ENCODE data around the gene ZNF184. TPM values are rescaled to one million over a fixed set of nuclear protein-coding genes. Genes with fewer than 3 reads are reported as not detected.

ZNF184 gene
- total and polyA plus RNA-seq, 2 donors (not counting 1 experiment from before 2014, with no cell fraction given) = 5.2 to 9.4 TPM

DNA sequence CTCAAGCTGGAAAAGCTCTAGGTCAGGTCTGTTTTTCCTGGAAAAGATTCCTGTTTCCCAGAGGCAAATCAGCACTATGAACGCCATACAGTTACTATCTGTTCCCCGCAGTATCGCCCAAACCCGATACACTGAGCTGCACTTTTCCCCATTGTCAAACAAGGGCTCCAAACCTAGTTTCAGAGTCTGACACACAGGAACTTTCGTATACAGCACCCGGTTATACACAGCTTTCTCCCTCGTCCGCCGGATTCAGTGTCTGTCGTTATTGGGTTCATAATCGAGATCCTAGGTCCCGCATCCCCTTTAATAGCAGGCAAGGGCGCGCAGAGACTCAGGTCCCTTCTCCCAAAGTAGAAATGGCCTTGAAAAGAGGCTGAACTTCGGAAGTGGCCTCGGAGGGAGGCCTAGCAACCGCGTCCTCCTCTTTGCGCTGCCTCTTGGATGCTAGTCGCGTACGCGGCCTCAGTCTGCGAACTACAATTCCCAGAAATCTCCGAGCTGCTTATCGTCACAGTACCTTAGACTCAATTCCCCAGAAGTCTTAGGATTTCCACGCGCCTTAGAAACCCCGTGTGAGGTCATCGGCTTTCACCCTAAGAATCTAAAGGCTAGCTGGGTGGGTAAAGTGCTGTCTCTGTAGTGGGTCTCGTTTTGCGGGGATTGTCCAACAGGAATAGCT lies 50.1 kb downstream of the ZNF184 start:
- peak in 1 of 2 donors; percentile 57 for DNase-seq (ENCODE audit: low read depth in 2 of 2)
- Histone ChIP-seq H3K9ac (ENCODE audit: insufficient read depth, low read length) (no peak overlapping the region), H3K36me3 (ENCODE audit: control insufficient read depth, insufficient read depth, low read length) (no peaks in the 10 kb centered on the region), H3K4me3 (replicated peaks in 1 of 4; ENCODE audit: control extremely low read depth in 1 of 4, insufficient read depth in 1 of 4, low read depth in 3 of 4, low read length in 4 of 4) (peak overlapping the region in 1 of 4 experiments; percentile 48), H3K9me3 (ENCODE audit: control insufficient read depth, insufficient read depth, low read depth, low read length) (no peaks in the 10 kb centered on the region), H3K27ac (ENCODE audit: insufficient read depth, low read length) (no peak overlapping the region), H3K27me3 (ENCODE audit: control insufficient read depth, insufficient read depth, low read length) (no peaks in the 10 kb centered on the region), H4K20me1 (ENCODE audit: control insufficient read depth, extremely low read depth, insufficient read depth, low read length) (no peaks in the 10 kb centered on the region), H3K4me2 (ENCODE audit: extremely low read depth, insufficient read depth, low read length) (no peak overlapping the region), H3K4me1 (ENCODE audit: control insufficient read depth, extremely low read depth, insufficient read depth, low read length) (no peaks in the 10 kb centered on the region), H2AFZ (ENCODE audit: low read length) (no peak overlapping the region), H3K79me2 (ENCODE audit: control insufficient read depth, insufficient read depth, low read length) (no peaks in the 10 kb centered on the region)
- TF ChIP-seq, protein P1, sequence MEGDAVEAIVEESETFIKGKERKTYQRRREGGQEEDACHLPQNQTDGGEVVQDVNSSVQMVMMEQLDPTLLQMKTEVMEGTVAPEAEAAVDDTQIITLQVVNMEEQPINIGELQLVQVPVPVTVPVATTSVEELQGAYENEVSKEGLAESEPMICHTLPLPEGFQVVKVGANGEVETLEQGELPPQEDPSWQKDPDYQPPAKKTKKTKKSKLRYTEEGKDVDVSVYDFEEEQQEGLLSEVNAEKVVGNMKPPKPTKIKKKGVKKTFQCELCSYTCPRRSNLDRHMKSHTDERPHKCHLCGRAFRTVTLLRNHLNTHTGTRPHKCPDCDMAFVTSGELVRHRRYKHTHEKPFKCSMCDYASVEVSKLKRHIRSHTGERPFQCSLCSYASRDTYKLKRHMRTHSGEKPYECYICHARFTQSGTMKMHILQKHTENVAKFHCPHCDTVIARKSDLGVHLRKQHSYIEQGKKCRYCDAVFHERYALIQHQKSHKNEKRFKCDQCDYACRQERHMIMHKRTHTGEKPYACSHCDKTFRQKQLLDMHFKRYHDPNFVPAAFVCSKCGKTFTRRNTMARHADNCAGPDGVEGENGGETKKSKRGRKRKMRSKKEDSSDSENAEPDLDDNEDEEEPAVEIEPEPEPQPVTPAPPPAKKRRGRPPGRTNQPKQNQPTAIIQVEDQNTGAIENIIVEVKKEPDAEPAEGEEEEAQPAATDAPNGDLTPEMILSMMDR (conservative IDR thresholded peaks at IDR 0.05 in 1 of 2, IDR thresholded peaks at IDR 0.05 in 1 of 2; ENCODE audit: low read depth in 1 of 2, low read length in 2 of 2) = no peak
- no peak for TF ChIP-seq EZH2 (IDR thresholded peaks at IDR 0.05; ENCODE audit: low read length, missing control alignments)

DNA sequence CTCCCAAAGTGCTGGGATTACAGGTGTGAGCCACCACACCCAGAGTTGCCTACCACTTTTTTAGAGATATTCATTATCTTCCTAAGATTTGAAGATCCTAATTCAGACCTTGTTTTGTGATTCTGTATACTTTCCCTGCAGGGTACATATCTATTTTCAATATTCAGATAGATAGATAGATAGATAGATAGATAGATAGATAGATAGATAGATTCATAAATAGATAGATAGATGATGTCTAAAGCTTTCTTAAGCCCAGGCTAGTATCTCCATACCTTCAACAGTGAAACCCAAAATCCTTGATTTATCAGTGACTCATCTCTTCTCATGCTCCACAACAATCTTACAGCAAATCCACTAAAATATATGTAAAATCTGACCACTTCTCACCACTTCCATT lies 53.5 kb downstream of the ZNF184 start:
- Histone ChIP-seq H3K27ac (ENCODE audit: insufficient read depth, low read length) (no peak overlapping the region), H3K4me3 (replicated peaks in 1 of 4; ENCODE audit: control extremely low read depth in 1 of 4, insufficient read depth in 1 of 4, low read depth in 3 of 4, low read length in 4 of 4) (no peak overlapping the region), H4K20me1 (ENCODE audit: control insufficient read depth, extremely low read depth, insufficient read depth, low read length) (no peaks in the 10 kb centered on the region), H3K36me3 (ENCODE audit: control insufficient read depth, insufficient read depth, low read length) (no peaks in the 10 kb centered on the region), H3K9ac (ENCODE audit: insufficient read depth, low read length) (no peak overlapping the region), H3K4me1 (ENCODE audit: control insufficient read depth, extremely low read depth, insufficient read depth, low read length) (no peaks in the 10 kb centered on the region), H2AFZ (ENCODE audit: low read length) (no peak overlapping the region), H3K27me3 (ENCODE audit: control insufficient read depth, insufficient read depth, low read length) (no peaks in the 10 kb centered on the region), H3K79me2 (ENCODE audit: control insufficient read depth, insufficient read depth, low read length) (no peaks in the 10 kb centered on the region), H3K9me3 (ENCODE audit: control insufficient read depth, insufficient read depth, low read depth, low read length) (no peaks in the 10 kb centered on the region), H3K4me2 (ENCODE audit: extremely low read depth, insufficient read depth, low read length) (no peak overlapping the region)
- TF ChIP-seq, protein P1 (conservative IDR thresholded peaks at IDR 0.05 in 1 of 2, IDR thresholded peaks at IDR 0.05 in 1 of 2; ENCODE audit: low read depth in 1 of 2, low read length in 2 of 2) = no peak
- TF ChIP-seq EZH2 (IDR thresholded peaks at IDR 0.05; ENCODE audit: low read length, missing control alignments) = no peak
- DNase-seq (ENCODE audit: low read depth in 2 of 2) = no peak

DNA sequence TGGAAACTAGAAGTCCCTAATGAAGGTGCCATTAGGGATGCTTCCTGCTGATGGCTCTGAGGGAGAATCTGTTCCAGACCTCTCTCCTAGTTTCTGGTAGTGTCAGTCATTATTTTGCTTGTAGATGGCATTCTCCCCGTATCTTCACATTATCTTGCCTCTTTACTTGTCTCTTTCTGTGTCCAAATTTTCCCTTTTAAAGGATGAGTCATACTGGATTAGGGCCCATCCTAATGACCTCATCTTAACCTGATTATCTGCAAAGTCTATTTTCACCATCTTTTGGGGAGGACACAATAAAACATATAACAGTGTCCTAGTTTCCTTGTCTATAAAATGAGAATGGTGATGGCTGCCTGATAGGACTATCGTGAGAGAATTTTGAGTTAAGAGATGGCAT lies 57.0 kb downstream of the ZNF184 start:
- no peak overlapping the region for H2AFZ ChIP-seq (ENCODE audit: low read length)
- no peak overlapping the region for H3K4me2 ChIP-seq (ENCODE audit: extremely low read depth, insufficient read depth, low read length)
- no peak overlapping the region for H3K27ac ChIP-seq (ENCODE audit: insufficient read depth, low read length)
- no peak for DNase-seq (ENCODE audit: low read depth in 2 of 2)
- no peaks in the 10 kb centered on the region for H3K27me3 ChIP-seq (ENCODE audit: control insufficient read depth, insufficient read depth, low read length)
- no peak for TF ChIP-seq EZH2 (IDR thresholded peaks at IDR 0.05; ENCODE audit: low read length, missing control alignments)
- TF ChIP-seq, protein P1 (conservative IDR thresholded peaks at IDR 0.05 in 1 of 2, IDR thresholded peaks at IDR 0.05 in 1 of 2; ENCODE audit: low read depth in 1 of 2, low read length in 2 of 2) = no peak
- no peaks in the 10 kb centered on the region for H3K9me3 ChIP-seq (ENCODE audit: control insufficient read depth, insufficient read depth, low read depth, low read length)
- H3K79me2 ChIP-seq (ENCODE audit: control insufficient read depth, insufficient read depth, low read length) = no peaks in the 10 kb centered on the region
- no peaks in the 10 kb centered on the region for H3K36me3 ChIP-seq (ENCODE audit: control insufficient read depth, insufficient read depth, low read length)
- H3K4me1 ChIP-seq (ENCODE audit: control insufficient read depth, extremely low read depth, insufficient read depth, low read length) = no peaks in the 10 kb centered on the region
- no peak overlapping the region for H3K9ac ChIP-seq (ENCODE audit: insufficient read depth, low read length)
- H4K20me1 ChIP-seq (ENCODE audit: control insufficient read depth, extremely low read depth, insufficient read depth, low read length) = no peaks in the 10 kb centered on the region
- no peak overlapping the region for H3K4me3 ChIP-seq (replicated peaks in 1 of 4; ENCODE audit: control extremely low read depth in 1 of 4, insufficient read depth in 1 of 4, low read depth in 3 of 4, low read length in 4 of 4)
